OCI-LY1 (cell line): ENCODE measurements around the gene DGKG.

Experiments
- CTCF ChIP-seq: fragments of 200-600 bp; sonication (generic), shearing (Covaris generic); IDR thresholded peaks from 2 replicates; pipeline ENCODE4 v1.5.1; 2017; ENCODE audit warnings: mild to moderate bottlenecking, antibody characterized with exemption, low read length, moderate library complexity, mixed read lengths
- EZH2 ChIP-seq: fragments of 200-600 bp; sonication (generic), shearing (Covaris generic); IDR thresholded peaks from 2 replicates; pipeline ENCODE4 v1.8.0; 2017; ENCODE audit warnings: borderline replicate concordance, mixed run types, mild to moderate bottlenecking, antibody characterized with exemption, low read length, moderate library complexity, mixed read lengths

DNA sequence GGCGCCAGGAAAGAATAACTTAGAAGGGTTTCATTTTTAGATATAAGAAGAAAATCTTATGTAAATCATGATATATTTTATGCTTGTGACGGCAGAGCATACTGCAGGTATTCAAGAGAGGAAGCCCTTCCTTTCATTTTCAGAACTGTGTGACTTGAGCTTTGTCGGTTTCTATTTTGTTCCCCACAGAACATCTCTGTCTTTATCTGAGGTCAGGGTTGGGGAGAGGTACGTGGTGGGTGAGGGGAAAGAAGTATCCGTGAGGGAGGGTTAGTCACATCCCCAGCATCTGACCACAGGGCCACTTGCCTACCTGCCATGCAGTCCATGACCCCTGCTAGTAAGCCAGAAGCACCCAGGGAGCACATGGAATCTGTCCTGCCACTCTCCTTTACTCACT, 126.5 kb downstream of the DGKG start:
- TF ChIP-seq CTCF: no peak
- no peak for TF ChIP-seq EZH2
